Dermis microvascular lymphatic vessel endothelial cell (primary cell): ENCODE data around the gene ERLIN1. TPM values are rescaled to one million over a fixed set of nuclear protein-coding genes. Genes with fewer than 3 reads are reported as not detected.

ENCODE experiments used
- total RNA-seq: library from RNA; depleted of rRNA; stranded (reverse); fragments of >200 nt; gene quantifications from 2 replicates; pipeline ENCODE4 v1.2.1, GENCODE V29; 2014

ERLIN1 gene
- total RNA-seq, 1 donor from 2014 or later, result 28.4 TPM

Other genes starting within 250 kb of the ERLIN1 start
- 21.3 and 38.4 TPM in 2 replicates for gene DNMBP, start 176.1 kb downstream of the ERLIN1 start, total RNA-seq
- not detected in 2 replicates for gene CPN1, start 104.2 kb downstream of the ERLIN1 start, total RNA-seq
- 16.2 and 19.1 TPM in 2 replicates for gene CHUK, start 43.6 kb upstream of the ERLIN1 start, total RNA-seq
- gene CWF19L1, start 81.6 kb upstream of the ERLIN1 start, total RNA-seq, result 22.4 and 29.0 TPM in 2 replicates
- 25.8 and 45.6 TPM in 2 replicates for gene BLOC1S2, start 100.7 kb upstream of the ERLIN1 start, total RNA-seq
- not detected in 2 replicates for gene PKD2L1, start 144.2 kb upstream of the ERLIN1 start, total RNA-seq
- gene SCD, start 161.2 kb upstream of the ERLIN1 start, total RNA-seq, result 41.2 and 104 TPM in 2 replicates